ENCODE results near the gene ZNF615.
"Not testable (repeated sequence)": the region's sequence is repeated elsewhere in the genome, so short reads cannot be mapped to it uniquely, and the experiment has no call there.

ZNF615 gene

DNA sequence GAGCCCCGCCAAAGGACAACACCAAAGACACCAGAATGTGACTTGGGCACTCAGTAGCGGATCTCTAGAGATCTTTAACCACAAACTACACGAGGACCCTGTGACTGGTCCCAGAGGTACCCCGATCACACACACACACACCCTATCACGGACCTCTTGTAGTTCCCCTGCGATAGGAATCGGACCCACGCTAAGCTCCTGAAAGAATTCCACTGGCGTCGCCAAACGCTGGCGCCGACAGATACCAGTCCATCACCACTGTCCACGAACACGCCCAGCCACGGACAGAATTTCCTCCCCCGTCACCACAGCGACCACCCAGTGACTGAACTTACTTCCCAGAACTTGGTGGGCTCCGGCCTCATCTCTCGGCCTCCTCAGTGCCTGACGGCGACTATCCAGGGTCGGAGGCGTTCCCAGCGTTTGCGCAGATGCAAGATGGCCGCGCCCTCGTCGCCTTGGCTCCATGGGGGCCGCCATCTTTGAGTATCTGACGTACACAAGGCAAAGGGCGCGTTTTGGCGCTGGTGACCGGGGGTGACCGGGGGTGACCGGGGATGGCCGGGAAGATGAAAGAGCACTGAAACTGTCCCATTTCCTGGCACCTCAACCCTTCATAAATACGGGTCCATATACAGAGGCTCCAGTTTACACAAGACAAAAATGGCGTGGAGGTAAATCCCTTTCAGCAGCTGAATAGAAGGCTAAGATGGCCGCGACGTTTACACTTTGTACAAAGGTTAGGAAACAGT, at the start of gene ZNF615:
Gene ZNF615, minus strand, starts transcription at position 406 of the 752 bp plus-strand sequence. CDS start 4,500 bp downstream, outside the sequence.
- DNase-seq (ENCODE audit: low read depth) = peak; percentile 36

DNA sequence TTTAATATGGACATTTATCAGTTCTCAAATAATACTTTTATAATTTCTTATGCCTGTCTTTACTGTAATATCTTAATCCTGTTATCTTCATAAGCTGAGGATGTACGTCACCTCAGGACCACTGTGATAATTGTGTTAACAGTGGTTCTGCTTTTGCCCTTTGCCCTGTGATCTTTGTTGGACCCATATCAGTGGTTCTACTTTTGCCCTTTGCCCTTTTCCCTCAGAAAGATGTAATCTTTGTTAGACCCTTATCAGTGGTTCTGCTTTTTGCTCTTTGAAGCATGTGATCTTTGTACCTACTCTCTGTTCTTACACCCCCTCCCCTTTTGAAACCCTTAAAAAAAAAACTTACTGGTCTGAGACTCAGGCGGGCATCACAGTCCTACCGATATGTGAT, 48.5 kb upstream of the ZNF615 start:
- DNase-seq (ENCODE audit: low read depth) = not testable (repeated sequence)

DNA sequence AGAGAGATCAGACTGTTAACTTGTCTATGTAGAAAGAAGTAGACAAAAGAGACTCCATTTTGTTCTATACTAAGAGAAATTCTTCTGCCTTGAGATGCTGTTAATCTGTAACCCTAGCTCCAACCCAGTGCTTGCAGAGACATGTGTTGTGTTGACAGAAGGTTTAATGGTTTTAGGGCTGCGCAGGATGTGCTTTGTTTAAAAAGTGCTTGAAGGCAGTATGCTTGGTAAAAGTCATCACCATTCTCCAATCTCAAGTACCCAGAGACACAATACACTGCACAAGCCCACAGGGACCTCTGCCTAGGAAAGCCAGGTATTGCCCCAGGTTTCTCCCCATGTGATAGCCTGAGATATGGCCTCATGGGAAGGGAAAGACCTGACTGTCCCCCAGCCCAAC, 43.7 kb upstream of the ZNF615 start:
- not testable (repeated sequence) for DNase-seq (ENCODE audit: low read depth)

DNA sequence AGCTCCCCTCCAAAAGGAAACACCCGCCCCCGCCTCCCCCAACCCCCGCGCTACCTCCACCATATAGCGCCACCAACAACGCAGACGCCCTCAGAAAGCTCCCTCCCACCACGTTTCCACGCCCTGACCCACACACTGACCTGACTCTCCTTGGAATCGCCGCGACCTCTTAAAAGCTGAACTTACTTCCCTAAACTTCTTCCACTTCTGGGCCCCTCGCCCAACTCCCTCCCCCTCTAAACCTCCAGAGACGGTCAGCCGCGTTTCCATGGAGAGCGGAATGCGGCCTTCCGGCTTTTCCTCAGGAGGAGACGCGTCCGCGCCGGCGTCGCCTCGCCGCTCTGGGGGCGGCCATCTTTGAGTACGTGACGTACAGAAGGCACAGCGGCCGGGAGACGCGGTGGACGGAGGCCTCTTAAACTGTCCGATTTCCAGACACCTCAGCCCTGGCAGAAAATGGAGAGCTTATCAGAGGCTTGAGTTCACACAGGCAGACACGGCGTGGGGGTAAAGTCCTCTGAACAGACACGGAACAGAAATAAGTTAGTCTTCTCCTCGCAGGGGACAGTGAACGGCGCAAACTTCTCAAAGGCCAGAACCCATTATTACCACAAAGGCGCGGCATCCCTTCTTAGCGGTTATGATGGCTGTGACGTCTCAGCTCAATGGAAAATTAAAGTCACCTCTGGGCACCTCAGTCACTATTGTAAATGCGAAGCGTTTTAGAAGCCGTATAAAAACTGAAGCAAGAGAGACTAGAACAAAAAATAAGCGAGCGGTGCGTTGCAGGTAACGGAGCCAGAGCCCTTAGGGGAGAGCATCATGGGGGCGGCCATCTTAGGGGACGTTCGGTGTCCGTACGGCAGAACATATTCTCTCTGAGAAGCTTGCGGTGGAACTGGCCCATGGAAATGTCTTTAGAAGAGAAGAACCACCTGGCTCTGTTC, 40.8 kb upstream of the ZNF615 start, which contains the start of gene ZNF432:
Gene ZNF432, minus strand, starts transcription at position 284 of the 947 bp plus-strand sequence. CDS start 1,970 bp downstream, outside the sequence.
- DNase-seq (ENCODE audit: low read depth) = peak; percentile 72

DNA sequence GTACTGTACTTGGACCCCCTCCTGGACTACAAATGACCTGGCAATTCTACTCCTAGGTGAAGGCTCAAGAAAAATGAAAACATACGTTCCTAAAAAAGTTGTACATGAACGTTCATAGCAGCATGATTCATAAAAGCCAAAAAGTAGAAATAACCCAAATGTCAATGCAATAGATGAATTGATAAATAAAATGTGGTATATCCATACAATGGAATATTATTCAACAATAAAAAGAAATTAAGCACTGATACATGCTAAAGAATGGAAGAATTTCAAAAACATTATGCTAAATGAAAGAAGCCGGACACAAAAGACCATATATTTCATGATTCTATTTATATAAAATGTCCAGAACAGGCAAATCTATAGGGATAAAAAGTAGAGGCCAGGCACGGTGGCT, 31.2 kb upstream of the ZNF615 start:
- no peak for DNase-seq (ENCODE audit: low read depth)

DNA sequence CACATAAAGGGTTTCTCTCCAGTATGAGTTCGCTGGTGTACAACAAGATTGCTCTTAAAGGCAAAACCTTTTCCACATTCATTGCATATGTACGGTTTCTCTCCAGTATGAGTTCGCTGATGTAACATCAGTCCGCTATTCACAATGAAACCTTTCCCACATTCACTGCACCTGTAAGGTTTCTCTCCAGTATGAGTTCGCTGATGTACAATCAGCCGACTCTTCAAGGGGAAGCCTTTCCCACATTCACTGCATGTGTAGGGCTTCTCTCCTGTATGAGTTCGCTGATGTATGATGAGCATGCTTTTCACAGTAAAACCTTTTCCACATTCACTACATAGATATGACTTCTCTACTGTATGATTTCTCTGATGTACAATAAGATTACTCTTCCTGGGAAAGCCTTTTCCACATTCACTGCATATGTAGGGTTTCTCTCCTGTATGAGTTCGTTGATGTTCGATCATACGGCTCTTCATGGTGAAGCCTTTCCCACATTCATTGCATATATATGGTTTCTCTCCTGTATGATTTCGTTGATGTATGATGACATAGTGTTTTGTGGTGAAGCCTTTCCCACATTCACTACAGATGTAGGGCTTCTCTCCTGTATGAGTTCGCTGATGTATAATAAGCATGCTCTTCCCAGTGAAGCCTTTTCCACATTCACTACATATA, 26.2 kb upstream of the ZNF615 start:
- DNase-seq (ENCODE audit: low read depth) = no peak

DNA sequence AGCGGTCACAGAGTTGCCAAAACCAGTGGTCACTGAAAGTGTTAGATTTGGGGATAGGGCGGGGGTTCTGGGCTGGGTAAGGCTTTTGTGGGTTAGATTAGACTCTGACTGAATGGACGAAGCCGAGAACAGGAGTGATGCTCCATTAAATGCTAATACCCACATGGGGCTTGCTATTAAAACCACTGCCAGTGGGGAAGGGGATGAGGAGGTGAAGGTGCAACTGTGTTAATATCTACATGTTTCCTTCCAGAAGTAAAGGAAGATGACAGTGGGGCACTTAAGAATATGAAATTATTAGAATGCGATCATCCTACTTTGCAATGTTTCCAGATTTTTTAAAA, 20.7 kb upstream of the ZNF615 start:
- no peak for DNase-seq (ENCODE audit: low read depth)

DNA sequence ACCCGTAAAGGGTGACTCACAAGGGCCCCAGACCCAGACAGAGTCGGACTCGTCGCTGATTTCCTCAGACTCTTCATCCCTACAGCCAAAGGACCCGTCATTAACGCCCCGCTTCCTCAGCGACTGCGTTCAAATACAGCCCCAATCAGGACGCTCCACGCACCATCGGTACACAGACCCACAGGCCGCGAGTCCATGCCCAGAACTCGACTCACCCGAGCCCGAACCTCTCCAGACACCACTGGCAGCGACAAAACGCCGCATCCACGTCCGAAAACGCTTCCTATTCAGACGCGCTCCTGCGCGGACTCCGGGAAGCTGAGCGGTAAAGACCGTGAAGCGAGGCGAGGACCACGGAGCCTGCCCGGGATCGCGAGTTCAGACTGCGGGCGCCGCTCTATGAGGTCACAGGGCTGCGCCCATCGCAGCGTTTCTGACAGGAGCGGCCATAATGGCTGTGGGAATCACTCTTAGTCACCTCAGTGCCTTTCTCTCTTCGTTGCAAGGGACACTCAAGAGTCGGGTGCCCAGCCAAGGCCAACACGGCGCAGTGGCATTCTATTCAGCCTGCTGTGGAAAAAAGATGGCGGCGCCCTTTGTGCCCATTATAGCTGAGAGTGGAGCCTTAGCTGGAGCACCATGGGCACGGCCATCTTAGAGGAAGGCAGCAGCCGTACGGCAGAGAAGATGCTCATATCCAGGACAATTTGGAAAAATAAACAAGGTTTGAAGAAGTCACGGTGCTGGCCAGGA, 20.2 kb upstream of the ZNF615 start, which contains the start of gene ZNF614:
Gene ZNF614, minus strand, starts transcription at position 353 of the 753 bp plus-strand sequence. CDS start 2,634 bp downstream, outside the sequence.
- DNase-seq (ENCODE audit: low read depth) = peak; percentile 71

DNA sequence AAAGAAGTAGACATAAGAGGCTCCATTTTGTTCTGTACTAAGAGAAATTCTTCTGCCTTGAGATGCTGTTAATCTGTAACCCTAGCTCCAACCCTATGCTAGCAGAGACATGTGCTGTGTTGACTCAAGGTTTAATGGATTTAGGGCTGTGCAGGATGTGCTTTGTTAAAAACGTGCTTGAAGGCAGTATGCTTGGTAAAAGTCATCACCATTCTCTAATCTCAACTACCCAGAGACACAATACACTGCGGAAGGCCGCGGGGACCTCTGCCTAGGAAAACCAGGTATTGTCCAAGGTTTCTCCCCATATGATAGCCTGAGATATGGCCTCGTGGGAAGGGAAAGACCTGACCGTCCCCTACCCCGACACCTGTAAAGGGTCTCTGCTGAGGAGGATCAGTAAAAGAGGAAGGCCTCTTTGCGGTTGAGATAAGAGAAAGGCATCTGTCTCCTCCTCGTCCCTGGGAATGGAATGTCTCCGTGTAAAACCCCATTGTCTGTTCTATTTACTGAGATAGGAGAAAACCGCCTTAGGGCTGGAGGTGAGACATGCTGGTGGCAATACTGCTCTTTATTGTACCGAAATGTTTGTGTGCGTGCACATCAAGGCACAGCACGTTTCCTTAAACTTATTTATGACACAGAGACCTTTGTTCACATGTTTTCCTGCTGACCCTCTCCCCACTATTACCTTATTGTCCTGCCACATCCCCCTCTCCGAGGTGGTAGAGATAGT, 18.4 kb upstream of the ZNF615 start:
- DNase-seq (ENCODE audit: low read depth) = not testable (repeated sequence)

DNA sequence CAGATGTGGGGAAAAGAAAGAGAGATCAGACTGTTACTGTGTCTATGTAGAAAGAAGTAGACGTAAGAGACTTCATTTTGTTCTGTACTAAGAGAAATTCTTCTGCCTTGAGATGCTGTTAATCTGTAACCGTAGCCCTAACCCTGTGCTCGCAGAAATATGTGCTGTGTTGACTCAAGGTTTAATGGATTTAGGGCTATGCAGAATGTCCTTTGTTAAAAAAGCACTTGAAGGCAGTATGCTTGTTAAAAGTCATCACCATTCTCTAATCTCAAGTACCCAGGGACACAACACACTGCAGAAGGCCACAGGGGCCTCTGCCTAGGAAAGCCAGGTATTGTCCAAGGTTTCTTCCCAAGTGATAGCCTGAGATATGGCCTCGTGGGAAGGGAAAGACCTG, 16.5 kb upstream of the ZNF615 start:
- DNase-seq (ENCODE audit: low read depth) = not testable (repeated sequence)

DNA sequence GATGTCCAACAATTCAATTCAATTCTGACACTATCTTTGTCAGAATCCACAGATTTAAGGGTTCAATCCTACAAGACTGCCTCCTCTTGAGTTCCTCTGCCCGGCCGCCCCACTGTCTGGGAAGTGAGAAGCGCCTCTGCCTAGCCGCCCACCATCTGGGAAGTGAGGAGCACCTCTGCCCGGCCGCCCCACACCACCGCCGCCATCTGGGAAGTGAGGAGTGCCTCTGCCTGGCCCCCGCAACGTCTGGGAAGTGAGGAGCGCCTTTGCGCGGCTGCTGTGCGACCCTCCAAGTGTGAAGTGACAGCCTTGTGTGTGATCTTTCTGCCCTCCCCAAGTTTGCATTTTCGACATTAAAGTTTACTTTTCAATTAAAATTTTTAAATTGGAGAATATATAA, 14.2 kb upstream of the ZNF615 start:
- DNase-seq (ENCODE audit: low read depth) = no peak

DNA sequence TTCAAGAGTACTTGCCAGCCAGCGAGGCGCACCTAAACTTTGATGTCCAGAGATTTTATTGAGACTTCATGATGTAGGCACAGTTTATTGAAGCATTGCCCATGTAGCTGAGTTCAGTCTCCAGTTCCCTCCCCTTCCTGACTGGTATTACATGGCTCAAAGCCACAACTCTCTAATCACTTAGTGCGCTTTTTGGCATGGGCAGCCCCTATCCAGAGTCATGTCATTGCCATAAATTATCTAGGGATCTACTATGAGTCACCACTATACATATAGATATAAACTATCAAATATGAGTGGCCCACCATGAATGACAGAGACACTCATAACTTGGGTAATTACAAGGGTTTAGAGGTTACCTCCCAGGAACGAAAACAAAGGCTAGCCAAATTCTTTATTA, 12.5 kb upstream of the ZNF615 start:
- DNase-seq (ENCODE audit: low read depth) = no peak

DNA sequence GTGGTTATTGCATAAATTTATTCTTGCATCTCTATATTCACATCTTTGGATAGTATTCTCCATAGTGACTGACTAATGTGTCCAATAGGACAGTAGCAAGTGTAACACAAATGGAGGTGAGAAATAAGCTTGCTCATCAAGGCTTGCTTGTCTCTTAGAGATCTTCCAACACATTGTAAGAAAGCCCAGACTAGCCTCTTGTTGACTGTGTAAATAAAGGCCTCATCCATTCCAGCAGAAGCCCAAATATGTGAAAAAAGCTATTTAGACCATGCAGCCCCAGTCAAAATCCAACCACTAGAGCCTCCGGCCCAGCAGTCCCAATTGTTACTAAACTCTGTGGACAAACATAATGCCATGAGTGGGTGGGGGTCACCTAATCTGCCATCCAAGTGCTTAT, 2.7 kb upstream of the ZNF615 start:
- no peak for DNase-seq (ENCODE audit: low read depth)

DNA sequence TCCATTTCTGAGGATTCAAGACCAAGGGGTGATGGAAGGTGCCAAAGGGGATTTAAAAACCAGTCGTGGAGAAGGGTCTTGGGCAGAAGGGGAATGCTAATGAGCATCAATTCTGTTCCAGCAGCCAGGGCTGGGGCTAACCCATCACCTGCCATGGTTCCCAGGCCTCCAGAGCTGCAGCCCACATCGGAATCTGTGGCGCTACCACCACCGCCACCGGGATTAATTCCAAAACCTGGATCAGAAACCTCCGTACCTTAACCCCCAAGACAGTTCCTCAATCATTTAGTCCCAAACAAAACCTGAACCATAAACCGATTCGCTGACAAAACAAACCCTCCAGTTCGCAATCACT, 583 bp downstream of the ZNF615 start:
- no peak for DNase-seq (ENCODE audit: low read depth)

DNA sequence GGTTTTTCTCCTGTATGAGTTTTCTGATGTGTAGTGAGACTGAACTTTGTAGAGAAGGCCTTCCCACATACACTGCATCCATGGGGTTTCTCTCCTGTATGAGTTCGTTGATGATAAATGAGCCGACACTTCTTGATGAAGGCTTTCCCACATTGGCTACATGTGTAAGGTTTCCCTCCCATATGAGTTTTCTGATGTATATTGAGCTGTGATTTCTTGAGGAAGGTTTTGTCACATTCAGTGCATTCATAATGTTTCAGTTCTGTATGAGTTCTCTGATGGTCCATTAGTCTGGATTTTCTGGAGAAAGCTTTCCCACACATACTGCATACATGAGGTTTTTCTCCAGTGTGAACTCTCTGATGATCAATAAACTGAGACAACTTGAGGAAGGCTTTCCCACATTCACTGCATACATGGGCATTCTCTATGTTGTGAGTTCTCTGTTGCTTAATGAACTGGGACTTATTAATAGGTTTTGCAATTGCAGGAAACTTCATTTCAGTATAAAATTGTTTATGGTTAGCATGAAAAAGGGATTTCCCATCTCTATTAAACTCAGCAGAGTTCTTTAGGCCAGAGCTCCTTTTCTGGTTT, 13.9 kb downstream of the ZNF615 start:
- DNase-seq (ENCODE audit: low read depth) = no peak

DNA sequence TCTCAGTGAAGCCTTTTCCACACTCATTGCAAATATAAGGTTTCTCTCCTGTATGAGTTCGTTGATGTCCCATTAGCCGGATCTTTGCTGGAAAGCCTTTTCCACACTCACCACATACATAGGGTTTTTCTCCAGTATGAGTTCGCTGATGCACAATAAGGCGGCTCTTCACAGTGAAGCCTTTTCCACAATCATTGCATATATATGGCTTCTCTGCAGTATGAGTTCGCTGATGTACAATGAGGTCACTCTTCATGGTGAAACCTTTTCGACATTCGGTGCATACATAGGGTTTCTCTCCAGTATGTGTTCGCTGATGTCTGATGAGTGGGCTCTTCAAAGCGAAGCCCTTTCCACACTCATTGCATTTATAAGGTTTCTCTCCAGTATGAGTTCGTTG, 14.6 kb downstream of the ZNF615 start:
- no peak for DNase-seq (ENCODE audit: low read depth)

DNA sequence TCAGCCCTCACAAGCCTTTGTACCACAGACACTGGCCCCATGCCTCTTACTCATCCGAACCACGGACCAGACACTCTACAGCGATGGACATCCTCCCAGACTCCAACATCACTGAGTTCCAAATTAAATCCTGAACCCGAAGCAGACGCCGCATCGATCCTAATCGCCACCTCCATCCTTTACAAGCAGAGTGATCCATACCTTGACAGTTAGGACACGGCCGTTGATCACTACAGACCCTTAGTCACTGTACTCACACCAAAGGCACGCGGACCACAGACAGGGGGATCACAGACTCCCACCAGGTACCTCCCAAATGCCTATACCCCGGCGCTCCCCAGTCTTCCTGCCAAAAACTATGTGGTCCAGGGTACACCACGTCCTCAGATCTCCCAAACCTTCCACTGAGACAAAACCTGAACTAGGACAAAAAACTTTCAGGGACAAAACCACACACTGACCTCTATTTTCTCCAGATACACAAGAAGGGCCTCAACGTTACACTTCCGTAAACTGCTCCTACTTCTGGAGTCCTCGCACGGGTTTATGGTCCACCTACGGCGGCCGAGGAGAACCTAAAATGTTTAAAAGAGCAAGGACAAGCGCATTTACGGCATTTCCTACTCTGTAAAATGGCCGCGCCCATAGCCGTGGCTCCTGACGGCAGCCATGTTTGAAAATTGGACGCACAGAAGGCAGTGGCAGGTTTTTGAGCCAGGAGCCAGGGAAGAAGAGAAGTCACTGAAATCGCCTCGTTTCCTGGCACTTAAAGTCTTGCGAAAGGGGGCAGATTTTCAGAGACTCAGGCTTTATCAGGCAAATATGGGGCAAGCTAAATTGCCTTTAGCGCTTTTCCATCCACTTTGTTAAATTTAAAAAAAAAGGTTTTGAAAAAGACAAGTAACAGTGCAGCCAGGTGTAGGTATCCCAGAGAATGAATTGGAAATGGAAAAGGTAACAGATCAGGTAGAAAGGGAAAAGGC, 21.4 kb downstream of the ZNF615 start, which contains the start of gene ZNF350:
Gene ZNF350, minus strand, starts transcription at position 532 of the 983 bp plus-strand sequence. CDS start 12,480 bp downstream, outside the sequence.
- DNase-seq (ENCODE audit: low read depth) = peak; percentile 81

DNA sequence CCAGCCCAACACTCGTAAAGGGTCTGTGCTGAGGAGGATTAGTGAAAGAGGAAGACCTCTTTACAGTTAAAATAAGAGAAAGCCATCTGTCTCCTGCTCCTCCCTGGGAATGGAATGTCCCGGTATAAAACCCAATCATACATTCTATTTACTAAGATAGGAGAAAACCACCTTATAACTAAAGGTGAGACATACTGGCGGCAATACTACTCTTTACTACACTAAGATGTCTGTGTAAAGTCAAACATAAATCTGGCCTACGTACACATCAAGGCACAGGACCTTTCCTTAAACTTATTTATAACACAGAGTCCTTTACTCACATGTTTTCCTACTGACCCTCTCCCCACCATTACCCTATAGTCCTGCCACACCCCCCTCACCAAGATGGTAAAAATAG, 24.6 kb downstream of the ZNF615 start:
- no peak for DNase-seq (ENCODE audit: low read depth)

DNA sequence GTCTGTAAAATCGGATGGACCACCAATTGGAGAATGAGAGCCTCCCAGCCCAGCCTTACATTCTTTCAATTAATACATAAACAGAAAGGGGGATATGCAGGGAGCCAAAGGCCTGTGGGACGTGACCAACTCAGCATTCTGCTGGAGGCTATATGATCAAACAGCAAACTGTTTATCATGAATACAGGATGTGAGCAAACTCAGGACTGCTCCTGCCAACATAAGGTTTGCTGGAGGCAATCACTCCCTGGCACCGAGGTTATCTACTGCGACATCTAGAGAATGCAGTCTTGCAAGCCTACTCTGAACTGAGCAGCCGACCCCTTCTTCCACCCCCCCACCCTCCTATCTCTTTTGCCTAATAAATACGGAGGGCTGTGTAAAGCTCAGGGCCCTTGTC, 27.1 kb downstream of the ZNF615 start:
- DNase-seq (ENCODE audit: low read depth) = not testable (repeated sequence)
